GM18508 (cell line): ENCODE results near the gene HDAC11.
"Not testable (repeated sequence)": the region's sequence is repeated elsewhere in the genome, so short reads cannot be mapped to it uniquely, and the experiment has no call there.

Experiments used
- ATAC-seq: cut with Tn5 transposase; IDR thresholded peaks from one replicate; pipeline ENCODE4 v1.9.1; 2021; ENCODE audit warnings: moderate number of reproducible peaks; ENCODE audit not compliant: insufficient read depth, unreplicated experiment

Gene HDAC11

DNA sequence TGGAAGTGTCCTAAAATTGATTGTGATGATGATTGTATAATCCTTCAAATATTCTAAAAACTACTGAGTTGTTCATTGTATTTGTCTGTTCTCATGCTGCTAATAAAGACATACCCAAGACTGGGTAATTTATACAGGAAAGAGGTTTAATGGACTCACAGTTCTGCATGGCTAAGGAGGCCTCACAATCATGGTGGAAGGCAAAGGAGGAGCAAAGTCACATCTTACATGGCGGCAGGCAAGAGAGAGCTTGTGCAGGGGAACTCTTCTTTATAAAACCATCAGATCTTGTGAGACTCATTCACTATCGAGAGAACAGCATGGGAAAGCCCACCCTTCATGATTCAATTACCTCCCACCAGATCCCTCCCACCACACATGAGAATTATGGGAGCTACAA is 41.6 kb downstream of the HDAC11 start:
- ATAC-seq: not testable (repeated sequence)

DNA sequence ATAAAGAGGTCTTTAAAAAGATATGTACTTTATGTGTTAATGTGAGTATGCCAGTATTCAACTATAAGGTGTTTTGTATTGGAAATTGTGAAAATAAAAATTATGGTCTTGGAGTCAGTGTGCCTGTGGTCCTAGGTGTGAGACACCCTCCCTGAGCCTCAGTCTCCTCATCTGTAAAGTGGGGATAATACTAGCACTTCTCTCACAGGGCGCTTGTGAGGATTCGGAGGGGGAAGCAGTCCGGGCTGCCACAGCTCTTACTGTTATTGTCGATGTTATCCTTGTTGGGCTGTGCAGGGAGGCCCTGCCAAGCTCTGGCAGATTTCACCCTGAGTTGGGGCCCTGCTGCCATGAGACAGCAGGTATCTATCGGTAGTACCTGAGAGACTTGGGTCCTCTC is 42.1 kb downstream of the HDAC11 start:
- no peak for ATAC-seq

DNA sequence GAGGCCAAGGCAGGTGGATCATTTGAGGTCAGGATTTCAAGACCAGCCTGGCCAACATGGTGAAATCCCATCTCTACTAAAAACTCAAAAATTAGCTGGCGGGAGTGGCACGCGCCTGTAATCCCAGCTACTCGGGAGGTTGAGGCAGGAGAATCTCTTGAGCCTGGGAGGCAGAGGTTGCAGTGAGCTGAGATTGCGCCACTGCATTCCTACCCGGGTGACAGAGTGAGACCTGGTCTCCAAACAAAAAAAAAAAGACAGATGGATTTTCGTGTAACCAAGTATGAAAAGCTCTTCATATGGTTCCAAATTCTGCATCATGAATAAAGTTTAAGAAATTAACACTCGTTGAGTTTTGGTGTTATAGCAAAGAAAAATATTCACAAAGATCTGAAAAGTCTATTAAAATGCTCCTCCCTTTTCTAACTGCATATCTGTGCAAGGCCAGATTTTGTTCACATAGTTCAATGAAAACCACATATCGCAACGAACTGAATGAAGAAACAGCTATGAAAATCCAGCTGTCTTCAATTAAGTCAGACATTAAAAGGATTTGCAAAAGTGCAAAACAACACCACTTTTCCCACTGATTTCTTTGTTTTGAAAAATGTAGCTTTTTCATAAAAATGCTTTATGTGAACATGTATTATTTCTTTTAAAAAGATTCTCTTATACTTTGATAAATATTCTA is 45.0 kb downstream of the HDAC11 start:
- ATAC-seq: no peak

DNA sequence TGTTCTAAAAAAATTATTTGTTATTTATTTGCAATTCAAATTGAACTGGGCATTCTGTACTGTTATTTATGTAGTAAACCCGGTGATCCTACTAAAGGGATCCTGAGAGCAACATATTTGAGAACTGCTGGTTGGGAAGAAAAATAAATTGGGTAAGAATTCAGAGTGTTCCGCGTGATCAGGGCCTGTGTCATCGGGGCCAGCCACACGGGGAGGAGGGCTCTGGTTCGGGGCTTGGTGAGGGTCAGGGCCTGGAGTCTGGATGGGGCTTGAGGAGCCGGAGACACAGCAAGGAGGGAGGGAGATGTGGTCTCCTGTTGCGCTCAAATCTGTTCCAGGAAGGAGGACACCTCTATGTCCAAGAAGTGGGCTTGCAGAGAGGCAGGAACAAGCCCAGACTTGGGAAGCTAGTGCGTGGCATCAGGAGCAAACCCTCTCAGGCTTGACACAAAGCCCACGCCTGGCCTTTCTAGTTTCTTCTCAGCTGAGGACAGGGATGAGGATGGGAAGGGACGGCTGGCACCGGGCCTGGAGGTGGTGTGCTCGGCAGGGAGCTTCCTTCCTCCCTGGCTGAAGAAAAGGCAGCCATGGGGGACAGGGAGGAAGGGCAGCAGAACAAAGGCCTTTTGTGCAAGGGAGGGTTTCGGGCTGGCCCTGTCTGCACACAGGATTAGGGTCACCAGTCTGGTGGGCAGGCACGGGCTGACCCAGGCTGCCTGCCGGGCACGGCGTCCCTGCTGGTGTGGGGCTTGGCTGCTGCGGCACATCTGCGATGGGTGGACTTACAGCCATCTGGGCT is 45.9 kb downstream of the HDAC11 start:
- ATAC-seq: no peak

DNA sequence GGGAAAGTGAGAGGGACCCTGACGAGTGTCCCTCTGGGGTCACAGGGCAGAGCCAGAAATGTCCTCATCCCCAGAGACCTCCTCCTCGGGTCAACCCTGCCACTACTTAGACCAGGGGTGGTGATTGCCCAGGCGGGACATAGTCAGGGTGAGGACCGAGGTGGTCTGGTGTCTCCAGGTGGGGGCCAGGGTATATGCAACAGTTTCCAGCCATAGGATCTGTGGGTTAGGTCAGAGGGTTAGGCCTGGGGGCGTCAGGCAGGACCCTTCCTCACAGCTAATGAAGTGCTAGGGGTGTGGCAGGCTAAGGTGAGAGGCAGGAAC is 46.5 kb downstream of the HDAC11 start:
- no peak for ATAC-seq

DNA sequence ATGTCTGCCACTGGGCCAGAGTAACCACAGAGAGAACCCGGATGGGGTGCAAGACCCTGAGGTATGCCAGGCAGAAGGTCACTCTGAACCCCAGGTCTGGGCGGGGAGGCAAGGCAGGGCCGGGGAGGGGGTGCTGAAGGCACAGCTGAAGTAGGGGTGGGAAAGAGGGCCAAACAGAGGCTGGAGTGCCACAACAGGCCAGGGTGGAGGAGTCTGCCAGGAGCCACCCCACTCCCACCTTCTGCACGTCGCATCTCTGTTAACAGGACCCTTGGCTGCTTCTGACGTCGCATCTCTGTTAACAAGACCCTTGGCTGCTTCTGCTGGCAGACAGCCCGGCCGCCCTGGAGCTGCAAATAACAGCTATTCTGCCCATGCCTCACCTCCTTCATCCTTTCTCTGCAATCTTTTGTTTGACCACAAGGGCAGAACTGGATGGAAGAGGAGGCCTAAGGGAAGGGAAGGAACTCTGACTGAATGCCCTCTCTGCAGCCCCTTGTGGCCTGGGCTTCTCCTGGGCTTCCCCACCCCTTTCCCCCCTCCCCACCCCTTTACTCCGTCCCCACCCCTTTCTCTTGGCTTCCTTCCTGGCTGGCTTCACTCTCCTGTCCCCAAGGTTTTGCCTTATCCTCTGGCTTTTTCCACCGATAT is 48.2 kb downstream of the HDAC11 start:
- no peak for ATAC-seq

DNA sequence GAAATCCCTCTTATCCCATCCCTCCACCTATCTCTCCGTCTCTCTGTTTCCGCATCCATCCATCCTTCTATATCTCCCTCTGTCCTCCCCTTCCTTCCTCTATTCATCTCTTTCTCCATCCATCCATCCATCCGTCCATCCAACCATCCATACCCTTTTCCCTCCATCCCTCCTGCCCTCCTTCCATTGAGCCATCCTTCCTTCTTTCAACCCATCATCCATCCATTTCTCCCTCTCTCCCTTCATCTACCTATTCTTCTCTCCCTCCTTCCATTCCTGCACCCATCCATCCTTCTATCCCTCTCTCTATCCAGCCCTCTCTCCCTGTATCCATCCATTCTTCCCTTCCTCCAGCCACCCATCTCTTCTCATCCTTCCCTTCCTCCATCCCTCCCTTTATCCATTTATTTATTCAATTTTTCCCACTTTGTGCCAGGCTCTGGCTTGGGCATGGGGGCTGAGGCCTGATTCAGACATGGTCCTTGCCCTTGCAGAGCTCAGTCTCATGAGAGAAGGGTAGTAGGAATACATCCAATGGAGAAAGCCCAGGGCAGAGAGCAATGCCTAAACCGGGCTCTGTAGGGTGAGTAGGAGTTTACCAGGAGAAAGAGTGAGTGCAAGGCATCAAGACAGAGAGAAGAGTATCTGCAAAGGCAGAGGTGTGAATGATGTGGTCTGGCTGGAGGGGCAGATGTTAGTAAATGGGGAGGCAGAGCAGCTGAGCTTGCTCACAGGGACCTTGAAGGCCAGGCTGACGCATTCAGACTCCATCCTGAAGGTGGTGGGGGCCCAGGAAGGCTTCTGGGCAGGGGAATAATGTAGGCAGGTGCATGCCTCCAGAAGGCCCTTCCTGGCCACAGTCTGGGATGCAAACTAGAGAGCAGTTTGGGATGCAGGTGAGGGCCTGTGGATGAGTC is 49.3 kb downstream of the HDAC11 start:
- ATAC-seq: no peak

DNA sequence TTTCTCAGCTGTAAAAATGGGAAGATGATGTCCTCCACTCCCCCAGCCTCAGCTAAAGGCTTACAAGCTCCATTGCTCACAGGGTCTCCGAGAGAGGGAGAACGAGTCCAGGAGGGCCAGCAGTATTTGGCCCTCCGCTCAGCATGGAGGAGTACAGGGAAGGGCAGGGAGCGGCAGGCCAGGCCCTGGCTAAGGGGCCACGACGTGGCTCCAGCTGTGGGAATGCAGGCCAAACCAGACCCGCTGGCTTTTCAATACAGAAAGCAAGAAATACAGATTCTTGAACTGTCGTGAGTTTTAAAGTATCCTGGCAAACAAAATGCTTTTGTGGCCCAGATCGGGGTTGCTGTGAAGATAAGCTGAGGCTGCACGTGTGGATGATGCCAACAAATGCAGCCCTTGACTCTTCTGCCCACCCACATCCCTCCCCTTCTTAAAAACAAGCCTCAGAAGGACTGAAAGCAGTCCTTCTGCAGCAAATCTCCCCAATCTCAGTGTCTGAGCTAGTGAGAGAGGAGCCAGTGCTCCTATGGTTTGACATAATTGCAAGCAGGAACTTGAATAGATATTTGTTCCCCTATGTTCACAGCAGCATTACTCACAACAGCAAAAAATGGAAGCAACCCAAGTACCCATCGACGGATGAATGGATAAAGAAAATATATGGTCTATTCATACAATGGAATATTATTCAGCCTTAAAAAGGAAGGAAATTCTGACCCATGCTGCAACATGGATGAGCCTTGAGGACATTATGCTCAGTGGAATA is 50.3 kb downstream of the HDAC11 start:
- ATAC-seq: no peak

DNA sequence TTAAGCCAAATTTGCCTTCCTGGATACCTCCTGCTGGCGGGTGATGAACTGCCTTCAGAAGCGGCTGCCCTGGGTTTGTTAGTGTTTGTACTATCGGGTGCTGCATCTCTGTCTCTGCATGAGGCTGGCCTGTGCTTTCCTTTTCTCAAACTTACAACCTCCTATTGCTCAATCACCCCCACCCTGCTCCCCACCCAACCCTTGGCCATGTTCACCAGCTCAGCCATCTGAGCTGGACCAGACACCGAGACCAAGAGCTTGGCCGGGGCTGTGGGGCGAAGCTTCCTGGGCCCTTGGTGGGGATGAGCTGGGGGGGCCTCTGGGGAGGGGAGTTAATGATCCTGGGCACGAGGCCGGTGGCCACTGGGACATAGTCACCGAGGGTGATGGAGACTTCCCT is 52.0 kb downstream of the HDAC11 start:
- no peak for ATAC-seq

DNA sequence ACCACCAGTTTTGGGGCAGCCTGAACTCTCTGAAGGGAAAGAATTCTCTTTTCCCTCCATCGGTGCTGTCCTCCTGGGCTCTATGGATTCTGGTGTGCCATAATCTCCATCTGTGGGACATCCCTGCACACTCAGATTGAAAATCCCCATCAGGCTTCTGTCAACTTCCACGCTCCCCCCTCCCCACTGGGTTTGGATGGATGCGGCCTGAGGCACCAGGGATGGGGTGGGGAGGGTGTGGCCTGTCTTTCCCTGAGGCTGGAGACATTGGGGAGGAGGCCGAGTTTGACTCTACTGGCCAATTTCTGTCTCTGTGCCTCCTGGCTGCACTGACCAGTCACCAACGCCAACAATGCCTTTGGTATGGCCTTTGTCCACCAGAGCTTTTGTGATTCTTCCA is 52.5 kb downstream of the HDAC11 start:
- no peak for ATAC-seq

DNA sequence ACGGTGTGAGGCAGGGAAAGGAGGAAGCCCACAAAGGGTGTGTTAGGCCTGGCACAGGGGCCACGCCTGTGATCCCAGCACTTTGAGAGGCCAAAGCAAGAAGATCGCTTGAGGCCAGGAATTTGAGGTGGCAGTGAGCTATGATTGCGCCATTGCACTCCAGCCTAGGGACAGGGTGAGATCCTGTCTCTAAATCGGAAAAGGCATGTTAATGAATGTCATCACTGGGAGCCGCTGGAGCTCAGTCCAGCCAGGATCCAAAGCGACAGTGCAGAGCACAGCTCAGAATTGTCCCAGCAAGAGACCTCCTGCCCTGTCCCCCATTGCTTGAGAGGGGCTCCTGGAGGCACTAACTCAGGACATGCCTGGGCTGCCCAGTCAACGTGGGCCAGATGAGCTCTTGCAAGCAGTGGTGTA is 53.8 kb downstream of the HDAC11 start:
- no peak for ATAC-seq

DNA sequence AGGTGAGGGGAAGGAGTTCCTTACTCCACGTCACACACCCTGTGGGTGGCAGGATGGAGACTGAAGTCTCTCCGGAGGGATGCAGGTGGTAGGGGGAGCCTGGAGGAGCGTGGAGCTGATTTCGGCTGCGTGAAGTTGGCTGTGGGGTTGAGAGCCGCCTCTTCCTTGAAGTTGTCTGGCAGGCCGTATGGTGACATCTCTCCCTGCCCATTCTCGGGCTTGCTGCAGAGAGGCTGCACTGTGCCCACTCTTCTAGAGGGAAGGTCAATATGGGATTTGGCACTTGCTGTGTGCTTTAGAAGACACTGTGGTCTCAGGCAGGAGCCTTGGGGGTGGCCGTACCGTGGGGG is 55.4 kb downstream of the HDAC11 start:
- no peak for ATAC-seq

DNA sequence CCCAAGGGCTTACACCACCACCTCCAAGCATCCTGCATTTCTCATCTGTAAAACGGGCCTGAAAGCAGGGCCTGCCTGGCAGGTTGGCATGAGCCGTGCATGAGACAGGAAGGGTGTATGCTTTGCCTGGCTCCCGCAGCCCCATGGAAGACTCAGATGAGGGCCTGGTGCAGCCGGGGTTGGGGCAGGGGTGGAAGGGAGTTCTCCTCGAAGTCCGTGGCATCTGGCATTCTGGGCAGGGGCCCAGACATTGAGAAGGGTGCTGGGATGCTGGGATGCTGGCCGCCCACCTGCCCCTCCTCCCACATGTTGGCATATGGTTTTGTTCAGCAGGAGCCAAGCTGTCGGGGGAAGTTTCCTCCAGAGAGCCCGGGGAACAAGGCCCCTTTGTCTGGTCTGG is 55.8 kb downstream of the HDAC11 start:
- no peak for ATAC-seq

DNA sequence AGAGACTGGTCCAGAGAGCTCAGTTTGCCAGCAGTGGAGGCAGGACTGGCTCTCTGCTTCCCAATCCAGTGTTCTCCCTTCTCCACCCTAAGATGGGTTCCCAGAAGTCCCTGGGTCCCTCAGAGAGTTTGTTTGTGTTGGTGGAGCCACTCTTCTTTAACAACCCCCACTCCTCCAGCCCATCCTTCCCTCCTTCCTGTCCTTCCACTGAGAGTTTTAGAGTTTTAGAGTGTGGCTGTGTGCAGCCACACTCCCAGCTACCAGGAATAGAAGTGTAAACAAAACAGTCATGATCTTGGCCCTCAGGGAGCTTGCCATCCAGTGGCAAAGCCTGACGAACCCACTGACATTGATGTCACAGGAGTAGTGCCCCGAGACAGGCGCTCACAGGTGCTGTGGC is 56.3 kb downstream of the HDAC11 start:
- ATAC-seq: no peak

DNA sequence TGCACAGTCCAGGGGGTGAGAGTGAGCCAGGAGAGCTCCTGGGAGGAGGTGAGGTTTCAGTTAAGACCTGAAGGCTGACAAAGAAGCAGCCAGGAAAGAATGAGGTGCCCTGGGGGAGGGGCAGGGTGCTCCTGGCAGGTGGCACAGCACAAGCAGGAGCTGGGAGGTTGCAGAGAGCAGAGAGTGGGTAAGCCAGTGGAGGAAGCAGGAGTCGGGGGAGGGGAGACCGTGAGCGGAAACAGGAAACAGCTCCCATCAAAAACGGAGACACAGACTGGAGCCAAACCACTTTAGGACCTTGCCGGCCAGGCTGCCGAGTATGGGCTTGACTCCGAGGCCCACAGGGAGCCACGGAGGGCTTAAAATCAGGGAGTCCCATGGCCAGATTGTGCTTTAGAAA is 56.7 kb downstream of the HDAC11 start:
- no peak for ATAC-seq

DNA sequence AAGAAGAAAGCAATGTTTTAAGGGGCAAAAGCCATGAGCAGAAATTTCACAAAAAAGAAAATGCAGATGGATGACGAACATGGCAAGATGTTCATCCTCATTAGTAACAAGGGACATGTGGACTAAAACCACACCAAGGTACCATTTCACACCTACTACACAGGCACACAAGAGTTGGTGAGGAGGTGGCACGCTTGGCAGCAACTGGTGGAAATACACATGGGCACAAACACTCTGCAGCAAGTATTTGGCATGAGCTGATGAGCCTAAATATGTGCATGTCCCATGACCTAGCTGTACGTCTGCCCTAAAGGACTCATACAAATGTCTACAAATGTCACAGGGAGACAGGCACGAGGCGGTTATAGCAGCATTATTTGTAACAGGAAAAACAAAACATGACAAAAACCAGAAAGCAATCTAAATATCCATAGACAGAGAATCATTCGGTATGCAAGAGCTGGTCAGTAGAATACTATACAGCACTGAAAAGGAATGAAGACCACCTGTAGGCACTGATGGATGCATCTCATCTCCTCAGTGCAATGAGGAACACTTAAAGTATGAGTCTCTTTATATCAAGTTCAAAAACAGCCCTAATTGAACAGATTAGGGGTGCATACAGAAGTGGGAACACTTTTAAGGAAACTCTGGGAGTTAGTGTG is 57.3 kb downstream of the HDAC11 start:
- no peak for ATAC-seq

DNA sequence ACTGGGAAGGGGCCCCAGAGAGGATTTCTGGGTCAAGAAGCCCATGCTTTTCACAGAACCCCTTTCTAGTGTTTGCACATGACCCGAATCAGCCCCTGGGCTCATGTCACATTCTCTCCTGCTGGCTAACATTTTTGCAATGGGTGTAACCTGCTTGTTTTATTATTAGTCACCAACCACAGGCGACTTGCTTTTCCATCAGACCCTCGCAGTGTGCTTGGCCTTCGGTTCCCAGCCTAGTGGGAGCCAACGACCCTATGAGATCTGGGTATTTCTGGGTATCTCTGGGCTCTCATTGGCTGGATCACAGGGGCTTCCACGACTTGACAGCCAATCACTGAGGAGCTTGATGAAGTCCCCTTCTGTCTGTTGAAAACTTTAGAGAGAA is 57.8 kb downstream of the HDAC11 start:
- no peak for ATAC-seq

DNA sequence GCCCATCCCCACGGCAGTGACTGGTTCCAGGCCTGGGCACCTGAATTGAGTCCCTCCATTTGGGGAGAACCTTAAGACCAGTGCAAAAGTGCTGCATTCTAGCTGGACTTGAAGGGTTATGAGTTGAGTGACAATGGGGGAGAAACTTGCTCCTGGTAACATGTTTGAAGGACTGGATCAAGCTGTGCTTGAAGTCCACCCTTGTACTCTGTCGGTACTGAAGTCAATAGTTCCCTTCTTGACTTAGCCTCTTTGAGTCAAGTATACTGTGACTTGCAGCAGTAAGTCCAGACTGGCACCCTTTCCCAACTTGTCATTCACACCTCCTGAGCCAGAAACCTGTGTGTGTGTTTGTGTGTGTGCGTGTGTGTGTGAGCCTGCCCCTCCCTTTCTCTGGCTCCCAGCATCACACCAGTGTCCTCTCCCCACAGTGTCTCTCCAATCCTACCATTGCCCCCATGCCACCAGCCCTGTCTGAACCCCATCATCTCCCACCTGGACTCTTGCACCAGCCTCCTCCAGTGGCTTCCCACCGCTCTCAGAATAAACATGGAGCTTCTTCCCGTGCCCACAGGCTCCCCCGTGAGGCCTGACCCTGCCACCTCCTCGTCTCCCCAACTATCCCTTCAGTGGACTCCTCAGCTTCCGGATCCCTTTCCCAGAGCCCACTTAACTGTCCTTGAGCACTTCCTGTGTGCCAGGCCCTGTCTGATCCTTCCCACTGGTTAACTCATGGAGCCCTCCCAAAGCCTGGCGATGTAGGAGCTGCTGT is 58.6 kb downstream of the HDAC11 start:
- ATAC-seq: no peak

DNA sequence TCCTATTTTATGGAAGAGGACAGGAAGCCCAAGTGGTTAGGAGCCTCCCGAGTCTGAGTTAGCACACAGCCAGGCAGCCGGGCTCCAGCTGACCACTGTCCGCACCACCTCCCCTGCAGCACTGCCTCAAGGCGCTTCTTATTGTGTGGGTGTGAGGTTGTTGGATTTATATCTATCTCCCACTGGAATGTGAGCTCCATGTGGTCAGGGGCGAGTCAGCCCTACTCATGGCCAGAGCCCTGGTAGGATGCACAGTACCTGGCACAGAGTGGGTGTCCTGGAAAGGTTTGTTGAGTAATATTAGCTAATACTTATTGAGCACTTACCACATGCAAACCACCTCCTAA is 59.2 kb downstream of the HDAC11 start:
- no peak for ATAC-seq
